DMS53 treated with DMSO at 0.1 percent for 48 hours (cell line): Measurements from ENCODE around the gene TMEM138.

ENCODE experiments used
- DNase-seq: peaks from one replicate; lab custom pipeline; 2025; ENCODE audit not compliant: unreplicated experiment; lab: John Stamatoyannopoulos, UW

TMEM138 gene

DNA sequence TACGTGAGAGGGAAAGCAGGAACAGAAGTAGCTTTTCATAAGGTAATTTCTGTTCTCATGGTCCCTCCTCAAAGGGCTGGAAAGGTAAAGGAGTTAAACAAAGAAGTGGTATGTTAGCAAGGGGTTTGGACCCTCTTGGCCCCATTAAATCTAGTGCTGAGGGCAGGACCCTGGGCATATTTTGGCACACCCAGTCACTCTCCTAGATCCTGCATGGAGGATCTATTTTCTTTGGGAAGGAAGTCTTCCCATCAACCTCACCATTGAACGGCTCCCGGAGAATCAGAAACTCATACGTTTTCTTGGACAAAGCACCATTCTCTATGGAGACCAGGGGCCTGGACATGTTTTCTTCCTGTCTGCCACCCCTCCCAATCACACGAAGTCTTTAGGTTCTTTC is 41.9 kb downstream of the TMEM138 start:
- no peak for DNase-seq

DNA sequence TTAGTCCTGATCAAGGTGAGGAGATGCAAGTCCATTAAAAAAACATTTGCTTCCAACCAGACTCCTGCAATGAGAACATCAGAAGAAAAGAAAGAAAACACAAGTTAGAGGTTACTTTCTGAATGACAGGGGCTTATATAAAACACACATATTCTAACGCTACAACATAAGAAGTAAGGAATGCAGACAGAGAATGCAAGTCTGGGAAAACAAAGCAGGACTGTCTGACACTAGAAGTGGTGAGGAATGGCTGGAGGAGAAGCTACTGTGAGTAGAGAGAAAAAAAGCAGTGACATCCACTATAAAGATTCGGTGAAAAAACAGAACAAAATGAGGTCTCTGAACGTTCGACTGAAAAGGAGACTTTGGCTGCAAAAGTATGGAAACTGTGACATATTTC is 42.5 kb downstream of the TMEM138 start:
- no peak for DNase-seq

- DNase-seq: no peak
Observed at GRCh38 chr11:61406067-61406466, 43.9 kb downstream of the TMEM138 start.

GRCh38 chr11:61406991-61407728 is 45.0 kb downstream of the TMEM138 start:
- no peak for DNase-seq

- no peak for DNase-seq
Observed at GRCh38 chr11:61411589-61411988, 49.4 kb downstream of the TMEM138 start.

- no peak for DNase-seq
Observed at GRCh38 chr11:61413496-61413895, 51.3 kb downstream of the TMEM138 start.

GRCh38 chr11:61414547-61414946 is 52.4 kb downstream of the TMEM138 start:
- no peak for DNase-seq

DNA sequence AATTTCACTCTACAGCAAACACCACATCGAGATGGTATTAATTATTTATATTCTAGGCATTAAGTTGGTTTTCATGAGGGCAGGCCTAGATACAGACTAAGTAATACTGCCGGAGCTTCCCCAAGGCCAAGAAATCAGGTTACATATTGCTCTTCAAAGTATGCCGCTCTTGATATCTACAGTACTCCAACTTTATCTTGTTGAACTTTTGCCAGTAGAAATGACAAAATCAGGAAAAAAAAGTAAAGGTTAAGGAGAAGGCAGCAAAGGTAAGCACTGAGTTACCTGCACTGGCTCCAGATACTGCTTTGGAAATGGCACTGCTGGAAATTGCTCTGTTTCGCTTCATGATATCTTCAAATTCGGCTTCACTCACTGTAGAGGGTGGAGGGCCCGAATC is 53.2 kb downstream of the TMEM138 start:
- DNase-seq: no peak

DNA sequence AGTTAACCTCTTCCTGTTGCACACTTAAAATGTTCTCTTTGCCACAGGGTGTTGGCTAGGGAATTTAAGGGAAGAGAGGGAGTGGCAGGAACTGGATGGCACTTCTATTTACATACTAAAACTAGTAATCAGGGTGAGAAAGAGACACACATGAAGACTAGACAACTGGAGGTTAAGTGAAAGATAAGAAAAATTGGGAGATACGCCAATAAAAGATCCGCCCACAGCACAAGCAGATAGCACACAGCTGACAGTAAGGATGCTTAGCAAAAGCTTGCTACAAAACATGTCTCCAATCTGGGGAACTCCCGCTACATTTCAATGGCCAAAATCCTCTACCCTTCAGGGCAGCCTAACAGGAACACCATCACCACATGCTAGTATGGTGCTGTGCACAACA is 54.8 kb downstream of the TMEM138 start:
- no peak for DNase-seq

GRCh38 chr11:61417670-61418069 is 55.5 kb downstream of the TMEM138 start:
- DNase-seq: no peak

- DNase-seq: no peak
Observed at GRCh38 chr11:61418136-61418535, 56.0 kb downstream of the TMEM138 start.
